SU-DHL-6 (cell line): ENCODE measurements around the gene SH3BGRL2.

Experiments used
- H2AFZ ChIP-seq: fragments of 200-600 bp; sonication (generic); 2 replicates; pipeline ENCODE4 v1.6.1; 2014; ENCODE audit warnings: low read depth, mild to moderate bottlenecking, moderate library complexity, mixed read lengths, antibody characterized with exemption, low read length; ENCODE audit not compliant: severe bottlenecking
- H3F3A ChIP-seq: fragments of 200-600 bp; shearing (Covaris generic); 2 replicates; pipeline ENCODE4 v1.6.0; 2016; ENCODE audit warnings: antibody characterized with exemption, mild to moderate bottlenecking; ENCODE audit not compliant: insufficient read depth
- H3K27ac ChIP-seq: fragments of 200-600 bp; sonication (generic); 2 replicates; pipeline ENCODE4 v1.5.1; 2016; ENCODE audit warnings: low read depth, mild to moderate bottlenecking, low read length, moderate library complexity, mixed read lengths
- H3K27me3 ChIP-seq: fragments of 200-600 bp; sonication (generic), shearing (Covaris generic); 2 replicates; pipeline ENCODE4 v1.6.0; 2014; ENCODE audit warnings: mild to moderate bottlenecking, low read length
- H3K36me3 ChIP-seq: fragments of 200-600 bp; sonication (generic); 2 replicates; pipeline ENCODE4 v1.6.1; 2014; ENCODE audit warnings: mild to moderate bottlenecking, low read length, mixed read lengths
- H3K4me2 ChIP-seq: fragments of 300-600, 200-600 bp; shearing (Covaris generic), sonication (generic); 2 replicates; pipeline ENCODE4 v1.6.0; 2014; ENCODE audit warnings: low read length, low read depth, mild to moderate bottlenecking; ENCODE audit not compliant: poor library complexity, severe bottlenecking
- H3K4me3 ChIP-seq: fragments of 200-600 bp; sonication (generic); 2 replicates; pipeline ENCODE4 v1.5.1; 2014; ENCODE audit warnings: antibody characterized with exemption, low read length, mild to moderate bottlenecking, mixed read lengths; ENCODE audit not compliant: insufficient read depth, poor library complexity, severe bottlenecking
- H3K79me2 ChIP-seq: fragments of 200-600 bp; sonication (generic); 2 replicates; pipeline ENCODE4 v1.6.1; 2014; ENCODE audit warnings: mild to moderate bottlenecking, low read length, moderate library complexity; ENCODE audit not compliant: insufficient read depth
- H3K9ac ChIP-seq: fragments of 200-600 bp; sonication (generic); 2 replicates; pipeline ENCODE4 v1.7.0; 2014; ENCODE audit warnings: mild to moderate bottlenecking, low read length
- H3K9me2 ChIP-seq: fragments of 200-600 bp; sonication (generic); replicated peaks from 2 replicates; pipeline ENCODE4 v1.6.1; 2014; ENCODE audit warnings: low read length; ENCODE audit not compliant: insufficient read depth
- H3K9me3 ChIP-seq: fragments of 200-600 bp; sonication (generic); 2 replicates; pipeline ENCODE4 v1.6.1; 2014; ENCODE audit warnings: low read length, mixed read lengths; ENCODE audit not compliant: insufficient read depth
- H4K20me1 ChIP-seq: fragments of 200-600 bp; sonication (generic); 2 replicates; pipeline ENCODE4 v1.6.1; 2014; ENCODE audit warnings: low read depth, mild to moderate bottlenecking, antibody characterized with exemption, low read length, moderate library complexity, mixed read lengths
- CTCF ChIP-seq: fragments of 200-600 bp; sonication (generic); IDR thresholded peaks from one replicate; pipeline ENCODE4 v1.5.1; 2017; ENCODE audit warnings: antibody characterized with exemption, mild to moderate bottlenecking, low read length, moderate library complexity; ENCODE audit not compliant: insufficient read depth, poor library complexity, severe bottlenecking
- EZH2phosphoT487 ChIP-seq: fragments of 200-600 bp; sonication (generic), shearing (Covaris generic); conservative IDR thresholded peaks from 2 replicates; pipeline ENCODE4 v1.6.1; 2018; ENCODE audit warnings: mild to moderate bottlenecking, antibody characterized with exemption, low read length, moderate library complexity, mixed read lengths

The SH3BGRL2 gene

DNA sequence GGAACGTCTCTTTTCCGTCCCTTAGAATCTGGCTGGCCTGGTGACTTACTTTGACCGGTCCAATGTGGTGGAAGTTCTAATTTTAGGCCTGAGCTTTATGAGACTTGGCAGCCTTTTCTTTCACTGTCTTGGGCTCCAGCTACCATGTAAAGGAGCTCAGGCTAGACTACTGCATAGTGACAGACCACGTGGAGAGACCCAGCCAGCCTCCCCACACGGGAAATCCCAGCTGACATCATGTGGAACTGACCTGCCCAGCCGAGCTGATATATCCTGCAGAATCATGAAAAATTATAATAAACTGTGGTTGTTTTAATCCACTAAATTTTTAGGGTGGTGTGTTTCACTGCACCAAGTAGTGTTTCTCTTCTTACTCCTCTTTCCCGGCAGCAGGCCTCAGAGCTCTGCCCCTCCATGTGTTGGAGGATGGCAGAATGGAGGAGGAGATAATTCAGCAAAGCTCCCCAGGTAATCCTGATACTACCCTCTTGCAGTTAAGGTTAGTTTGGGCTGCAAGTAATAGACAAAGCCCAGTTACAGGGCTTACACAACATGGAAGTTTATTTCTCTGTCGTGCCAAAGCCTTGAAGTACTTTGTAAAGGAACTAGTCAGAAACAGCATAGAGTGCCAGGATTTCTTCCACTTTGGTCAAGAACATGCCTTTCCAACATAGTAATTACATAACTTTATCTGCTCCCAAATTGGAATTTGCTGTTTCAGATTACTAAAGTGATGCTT, 87.5 kb downstream of the SH3BGRL2 start:
- H3K9me3 ChIP-seq: no peaks in the 10 kb centered on the region
- H4K20me1 ChIP-seq: no peaks in the 10 kb centered on the region
- no peak overlapping the region for H2AFZ ChIP-seq
- H3K4me3 ChIP-seq: no peak overlapping the region
- H3K9ac ChIP-seq: no peak overlapping the region
- no peaks in the 10 kb centered on the region for H3K27me3 ChIP-seq
- H3K27ac ChIP-seq: no peak overlapping the region
- no peaks in the 10 kb centered on the region for H3K79me2 ChIP-seq
- no peaks in the 10 kb centered on the region for H3F3A ChIP-seq
- H3K9me2 ChIP-seq: no peaks in the 10 kb centered on the region
- no peak for TF ChIP-seq EZH2phosphoT487
- TF ChIP-seq CTCF: no peak
- H3K36me3 ChIP-seq: no peaks in the 10 kb centered on the region
- no peak overlapping the region for H3K4me2 ChIP-seq

DNA sequence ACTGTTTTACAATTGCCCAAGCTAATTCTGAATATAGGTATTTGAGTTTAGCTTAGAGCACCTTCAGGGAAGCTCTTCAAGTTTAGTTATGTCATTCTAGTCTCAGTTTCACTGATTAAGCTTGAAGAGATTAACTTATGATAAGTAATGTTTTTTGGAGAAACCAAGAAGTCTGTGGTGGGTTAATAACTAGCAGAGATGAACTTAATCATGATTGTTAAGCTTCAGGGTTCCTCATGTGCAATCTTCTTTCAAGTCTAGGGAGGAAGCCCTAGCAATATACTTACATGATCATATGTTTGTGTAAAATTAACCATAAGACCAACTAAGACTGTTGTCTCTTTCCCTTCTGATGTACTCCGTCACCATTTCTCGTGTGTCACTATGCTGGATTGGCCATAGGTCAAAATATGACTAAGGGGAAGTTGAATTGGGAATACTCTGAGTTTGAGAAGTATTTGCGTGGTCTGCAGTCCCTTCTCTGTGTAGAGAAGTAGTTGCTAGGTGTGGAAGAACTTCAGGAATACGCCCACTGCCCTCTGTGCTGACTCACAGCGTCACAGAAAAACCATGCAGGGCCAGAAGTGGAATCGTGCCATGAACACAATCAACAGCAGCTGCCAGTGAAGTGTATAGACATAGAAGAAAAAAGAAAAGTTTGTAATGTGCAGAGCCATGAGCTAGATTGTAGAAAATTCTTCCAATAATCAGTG, 88.3 kb downstream of the SH3BGRL2 start:
- no peaks in the 10 kb centered on the region for H3F3A ChIP-seq
- H3K79me2 ChIP-seq: no peaks in the 10 kb centered on the region
- no peak overlapping the region for H3K4me2 ChIP-seq
- no peaks in the 10 kb centered on the region for H3K27me3 ChIP-seq
- H3K4me3 ChIP-seq: no peak overlapping the region
- no peaks in the 10 kb centered on the region for H3K36me3 ChIP-seq
- H3K9me2 ChIP-seq: no peaks in the 10 kb centered on the region
- TF ChIP-seq EZH2phosphoT487: no peak
- no peak for TF ChIP-seq CTCF
- no peak overlapping the region for H2AFZ ChIP-seq
- H3K27ac ChIP-seq: no peak overlapping the region
- no peaks in the 10 kb centered on the region for H4K20me1 ChIP-seq
- H3K9me3 ChIP-seq: no peaks in the 10 kb centered on the region
- no peak overlapping the region for H3K9ac ChIP-seq

DNA sequence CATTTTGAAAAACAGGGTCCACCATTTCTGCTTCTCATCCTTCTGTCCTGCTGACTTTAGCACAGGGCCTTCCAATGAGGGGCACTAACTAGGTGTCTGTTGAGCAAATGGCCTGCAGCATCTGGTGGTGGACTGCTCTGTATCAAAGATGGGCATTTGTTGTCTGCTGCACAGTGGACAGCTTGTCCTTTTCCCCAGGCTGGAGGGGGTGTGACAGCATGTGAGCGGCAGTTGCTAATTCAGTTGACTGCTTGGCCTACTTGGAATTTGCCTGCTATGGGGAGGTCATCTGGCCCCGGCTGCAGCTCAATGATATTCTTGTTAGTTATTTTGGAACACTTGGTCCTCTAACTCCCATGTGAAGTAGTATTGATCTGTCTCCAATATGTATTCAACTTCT, 93.7 kb downstream of the SH3BGRL2 start:
- no peaks in the 10 kb centered on the region for H3F3A ChIP-seq
- H3K79me2 ChIP-seq: no peaks in the 10 kb centered on the region
- H3K4me3 ChIP-seq: no peak overlapping the region
- H2AFZ ChIP-seq: no peak overlapping the region
- H3K27ac ChIP-seq: no peak overlapping the region
- no peak for TF ChIP-seq CTCF
- TF ChIP-seq EZH2phosphoT487: no peak
- H3K27me3 ChIP-seq: no peaks in the 10 kb centered on the region
- H3K4me2 ChIP-seq: no peak overlapping the region
- H3K9me2 ChIP-seq: no peaks in the 10 kb centered on the region
- no peak overlapping the region for H3K9ac ChIP-seq
- H3K9me3 ChIP-seq: no peaks in the 10 kb centered on the region
- no peaks in the 10 kb centered on the region for H4K20me1 ChIP-seq
- no peaks in the 10 kb centered on the region for H3K36me3 ChIP-seq
